DND-41 (cell line): ENCODE results near the gene PRKG2.

Experiments used
- EZH2 ChIP-seq: IDR thresholded peaks from 3 replicates; pipeline ENCODE4 v1.6.1; 2012; ENCODE audit warnings: borderline replicate concordance, low read depth, mild to moderate bottlenecking, moderate library complexity, low read length, inconsistent platforms; ENCODE audit not compliant: severe bottlenecking
- TF ChIP-seq, protein P1 (sequence below): IDR thresholded peaks from 2 replicates; pipeline ENCODE4 v1.5.1; 2012; ENCODE audit warnings: borderline replicate concordance, low read length, moderate library complexity, mild to moderate bottlenecking; ENCODE audit not compliant: poor library complexity, severe bottlenecking; ENCODE audit errors: extremely low read depth

DNA sequence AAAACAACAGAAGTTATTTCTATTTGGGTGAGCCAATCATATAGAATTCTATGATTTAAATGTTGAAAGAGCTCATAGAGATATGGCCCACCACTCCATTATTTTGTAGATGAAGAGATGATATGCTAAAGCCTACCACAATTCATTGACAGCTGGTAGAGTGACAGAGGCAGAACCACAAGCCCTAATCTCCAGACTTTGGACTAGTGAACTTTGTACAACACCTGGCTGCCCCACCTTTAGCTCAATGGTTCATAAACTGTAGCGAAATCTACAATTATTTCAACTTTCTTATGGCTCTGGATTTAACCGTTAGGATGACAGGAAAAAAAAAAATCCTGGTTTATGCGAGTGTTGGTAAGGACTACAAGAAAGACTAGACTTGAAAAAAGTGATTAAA lies 50.9 kb downstream of the PRKG2 start:
- TF ChIP-seq, protein P1, sequence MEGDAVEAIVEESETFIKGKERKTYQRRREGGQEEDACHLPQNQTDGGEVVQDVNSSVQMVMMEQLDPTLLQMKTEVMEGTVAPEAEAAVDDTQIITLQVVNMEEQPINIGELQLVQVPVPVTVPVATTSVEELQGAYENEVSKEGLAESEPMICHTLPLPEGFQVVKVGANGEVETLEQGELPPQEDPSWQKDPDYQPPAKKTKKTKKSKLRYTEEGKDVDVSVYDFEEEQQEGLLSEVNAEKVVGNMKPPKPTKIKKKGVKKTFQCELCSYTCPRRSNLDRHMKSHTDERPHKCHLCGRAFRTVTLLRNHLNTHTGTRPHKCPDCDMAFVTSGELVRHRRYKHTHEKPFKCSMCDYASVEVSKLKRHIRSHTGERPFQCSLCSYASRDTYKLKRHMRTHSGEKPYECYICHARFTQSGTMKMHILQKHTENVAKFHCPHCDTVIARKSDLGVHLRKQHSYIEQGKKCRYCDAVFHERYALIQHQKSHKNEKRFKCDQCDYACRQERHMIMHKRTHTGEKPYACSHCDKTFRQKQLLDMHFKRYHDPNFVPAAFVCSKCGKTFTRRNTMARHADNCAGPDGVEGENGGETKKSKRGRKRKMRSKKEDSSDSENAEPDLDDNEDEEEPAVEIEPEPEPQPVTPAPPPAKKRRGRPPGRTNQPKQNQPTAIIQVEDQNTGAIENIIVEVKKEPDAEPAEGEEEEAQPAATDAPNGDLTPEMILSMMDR, result no peak
- TF ChIP-seq EZH2, result no peak
